GM12878 (cell line): Measurements from ENCODE around the gene MRPL16. TPM values are rescaled to one million over a fixed set of nuclear protein-coding genes. Genes with fewer than 3 reads are reported as not detected.

Experiments
- ATF2 ChIP-seq: IDR thresholded peaks from 2 replicates; pipeline ENCODE4 v1.6.1; 2012; ENCODE audit warnings: low read length, inconsistent platforms
- BMI1 ChIP-seq: fragments of 450-650 bp; IDR thresholded peaks from 2 replicates; pipeline ENCODE4 v1.6.1; 2016; ENCODE audit warnings: mild to moderate bottlenecking, moderate library complexity, borderline replicate concordance
- CEBPB ChIP-seq, 2 experiments: fragments of 150-350 bp in 1 of 2; IDR thresholded peaks; 2 replicates each; pipeline ENCODE4 v1.6.1; 2012 to 2014; ENCODE audit warnings: low read depth in 2 of 2, low read length in 2 of 2, borderline replicate concordance in 1 of 2, inconsistent platforms in 1 of 2
- FOS ChIP-seq: IDR thresholded peaks from 3 replicates; pipeline ENCODE4 v1.6.1; 2011; ENCODE audit warnings: borderline replicate concordance; ENCODE audit not compliant: insufficient read length; ENCODE audit errors: extremely low read depth
- FOXM1 ChIP-seq: IDR thresholded peaks from 2 replicates; pipeline ENCODE4 v1.6.1; 2012; ENCODE audit warnings: low read depth, mild to moderate bottlenecking, inconsistent platforms, low read length, moderate library complexity
- HDGF ChIP-seq: fragments of 450-650 bp; IDR thresholded peaks from 2 replicates; pipeline ENCODE4 v1.6.1; 2016; ENCODE audit warnings: antibody characterized with exemption
- JUNB ChIP-seq: IDR thresholded peaks from 2 replicates; pipeline ENCODE4 v1.6.1; 2016; ENCODE audit warnings: antibody characterized with exemption, mild to moderate bottlenecking
- KDM1A ChIP-seq: fragments of 200-600 bp; sonication (generic); IDR thresholded peaks from 2 replicates; pipeline ENCODE4 v1.6.1; 2016; ENCODE audit warnings: borderline replicate concordance
- LARP7 ChIP-seq: fragments of 450-650 bp; IDR thresholded peaks from 2 replicates; pipeline ENCODE4 v1.6.1; 2017; ENCODE audit warnings: mild to moderate bottlenecking
- MTA2 ChIP-seq: fragments of 450-650 bp; IDR thresholded peaks from 2 replicates; pipeline ENCODE4 v1.6.1; 2016; ENCODE audit warnings: low read depth, mild to moderate bottlenecking, moderate library complexity
- MTA3 ChIP-seq: IDR thresholded peaks from 2 replicates; pipeline ENCODE4 v1.6.1; 2012; ENCODE audit warnings: low read length, inconsistent platforms, borderline replicate concordance
- MYC ChIP-seq: IDR thresholded peaks from 2 replicates; pipeline ENCODE4 v1.6.1; 2011; ENCODE audit warnings: mild to moderate bottlenecking, low read length, moderate library complexity, inconsistent platforms; ENCODE audit not compliant: insufficient read depth, insufficient replicate concordance, insufficient read length, severe bottlenecking
- NFYA ChIP-seq: IDR thresholded peaks from 2 replicates; pipeline ENCODE4 v1.6.1; 2011; ENCODE audit warnings: low read depth, mild to moderate bottlenecking, low read length, improper control_type of control experiment, borderline replicate concordance
- NR2F1 ChIP-seq: fragments of 450-650 bp; conservative IDR thresholded peaks from 2 replicates; pipeline ENCODE4 v1.6.1; 2017; ENCODE audit warnings: mild to moderate bottlenecking
- POLR2A ChIP-seq: IDR thresholded peaks from 2 replicates; pipeline ENCODE4 v1.6.1; 2011; ENCODE audit warnings: low read depth, mild to moderate bottlenecking, low read length
- POU2F2 ChIP-seq: IDR thresholded peaks from 3 replicates; pipeline ENCODE4 v1.6.1; 2011; ENCODE audit warnings: low read depth, mild to moderate bottlenecking, low read length, borderline replicate concordance
- RAD51 ChIP-seq: fragments of 450-650 bp; IDR thresholded peaks from 2 replicates; pipeline ENCODE4 v1.6.1; 2016; ENCODE audit warnings: moderate library complexity, mild to moderate bottlenecking, inconsistent platforms
- RB1 ChIP-seq: fragments of 450-650 bp; formaldehyde crosslinking; IDR thresholded peaks from 2 replicates; pipeline ENCODE4 v1.6.1; 2017; ENCODE audit warnings: mild to moderate bottlenecking, borderline replicate concordance
- SIX5 ChIP-seq: IDR thresholded peaks from 2 replicates; pipeline ENCODE4 v1.6.1; 2011; ENCODE audit warnings: mild to moderate bottlenecking, low read depth, low read length, moderate library complexity; ENCODE audit not compliant: severe bottlenecking
- SMC3 ChIP-seq: IDR thresholded peaks from 2 replicates; pipeline ENCODE4 v1.6.1; 2011; ENCODE audit warnings: low read length, improper control_type of control experiment, borderline replicate concordance
- SREBF1 ChIP-seq: IDR thresholded peaks from 2 replicates; pipeline ENCODE4 v1.6.1; 2012; ENCODE audit warnings: mild to moderate bottlenecking, low read length
- STAT3 ChIP-seq: IDR thresholded peaks from 2 replicates; pipeline ENCODE4 v1.6.1; 2011; ENCODE audit warnings: low read depth, low read length, improper control_type of control experiment
- SUZ12 ChIP-seq: fragments of 200-600 bp; sonication (generic); IDR thresholded peaks from one replicate; pipeline ENCODE4 v1.6.1; 2018; ENCODE audit warnings: antibody characterized with exemption, mild to moderate bottlenecking; ENCODE audit not compliant: unreplicated experiment
- YBX1 ChIP-seq: fragments of 450-650 bp; IDR thresholded peaks from 2 replicates; pipeline ENCODE4 v1.6.1; 2016; ENCODE audit warnings: antibody characterized with exemption
- ZBTB11 ChIP-seq: fragments of 450-650 bp; formaldehyde crosslinking; IDR thresholded peaks from 2 replicates; pipeline ENCODE4 v1.5.0; 2022; ENCODE audit warnings: mild to moderate bottlenecking, missing genetic modification characterization
- ZNF622 ChIP-seq: fragments of 450-650 bp; IDR thresholded peaks from 2 replicates; pipeline ENCODE4 v1.6.1; 2017; ENCODE audit warnings: mild to moderate bottlenecking, inconsistent platforms
- polyA plus RNA-seq, 11 experiments: library from polyadenylated mRNA; depleted of rRNA in 4 of 11; unstranded in 6 of 11; stranded (reverse) in 5 of 11; fragments of >200 nt; fragmentation: Nextera tagmentation in 4 of 11; fragmentation: Illumina TruSeq in 1 of 11; extraction: Ambion mirVana in 4 of 11; extraction: Trizol in 1 of 11; gene quantifications; 1 replicate in 1 of 11; 2 replicates in 10 of 11; pipeline versions ENCODE4 v1.2.1 to v1.2.3, GENCODE V29; 2011 to 2016; ENCODE audit warnings: inconsistent platforms in 2 of 11, missing spikeins in 2 of 11, low read depth in 1 of 11
- total RNA-seq, 4 experiments: library from RNA; depleted of rRNA in 3 of 4; stranded (reverse); fragments of >200 nt in 3 of 4; fragmentation: Illumina TruSeq in 1 of 4; extraction: Trizol in 1 of 4; gene quantifications; 2 replicates each; pipeline versions ENCODE4 v1.2.1 to v1.2.3, GENCODE V29; 2013 to 2021
- TF ChIP-seq, protein P1 (sequence below): fragments of 450-650 bp; IDR thresholded peaks from 2 replicates; pipeline ENCODE4 v1.6.1; 2017; ENCODE audit warnings: mild to moderate bottlenecking

The MRPL16 gene
- total and polyA plus RNA-seq, 10 of the 15 experiments (the other 5 are each of a cell fraction or from before 2014, with no cell fraction given): 38.2 to 167 (median 106) TPM

DNA sequence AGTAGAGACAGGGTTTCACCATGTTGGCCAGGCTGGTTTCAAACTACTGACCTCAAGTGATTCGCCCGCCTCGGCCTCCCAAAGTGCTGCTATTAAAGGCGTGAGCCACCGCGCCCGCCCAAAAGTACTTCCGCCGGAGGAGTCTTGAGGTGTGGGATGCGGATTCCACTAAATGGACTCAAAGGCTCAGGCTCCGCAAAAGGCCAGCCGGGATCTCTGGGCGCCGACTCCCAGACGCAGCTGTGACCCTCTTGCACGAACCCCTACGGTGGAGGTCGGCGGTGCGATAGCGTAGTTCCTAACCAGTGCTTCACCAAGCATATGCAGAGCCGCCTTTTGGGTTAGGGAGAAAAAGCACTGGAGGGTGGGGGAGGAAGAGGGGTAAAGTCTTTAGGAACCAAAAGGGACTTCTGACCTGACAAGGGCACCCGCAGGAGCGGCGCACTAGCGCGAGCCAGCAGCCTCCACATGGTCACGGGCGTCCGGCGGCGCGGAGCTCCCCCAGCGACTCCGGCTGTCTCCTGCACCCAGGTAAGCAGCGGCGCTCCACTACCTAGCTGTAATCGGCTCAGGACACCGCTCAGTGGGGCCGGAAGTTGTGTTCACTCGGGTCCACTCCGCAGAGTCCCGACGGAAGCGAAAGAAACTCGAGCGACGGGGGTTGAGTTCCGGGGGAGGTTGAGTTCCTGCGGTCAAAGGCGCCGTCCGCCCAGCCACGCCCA lies at the start of gene MRPL16 (continued):
- no peak for TF ChIP-seq NFYA
- no peak for TF ChIP-seq BMI1
- TF ChIP-seq POU2F2: peak; percentile 89; the same call in 2 of the 3 replicates
- peak; percentile 74 for TF ChIP-seq SIX5
- peak; percentile 57 for TF ChIP-seq NR2F1
- TF ChIP-seq POLR2A: peak; percentile 95
- no peak for TF ChIP-seq CEBPB (IDR thresholded peaks at IDR 0.05; ENCODE audit: borderline replicate concordance in 1 of 2, low read depth in 2 of 2, low read length in 2 of 2)
- TF ChIP-seq, protein P1, sequence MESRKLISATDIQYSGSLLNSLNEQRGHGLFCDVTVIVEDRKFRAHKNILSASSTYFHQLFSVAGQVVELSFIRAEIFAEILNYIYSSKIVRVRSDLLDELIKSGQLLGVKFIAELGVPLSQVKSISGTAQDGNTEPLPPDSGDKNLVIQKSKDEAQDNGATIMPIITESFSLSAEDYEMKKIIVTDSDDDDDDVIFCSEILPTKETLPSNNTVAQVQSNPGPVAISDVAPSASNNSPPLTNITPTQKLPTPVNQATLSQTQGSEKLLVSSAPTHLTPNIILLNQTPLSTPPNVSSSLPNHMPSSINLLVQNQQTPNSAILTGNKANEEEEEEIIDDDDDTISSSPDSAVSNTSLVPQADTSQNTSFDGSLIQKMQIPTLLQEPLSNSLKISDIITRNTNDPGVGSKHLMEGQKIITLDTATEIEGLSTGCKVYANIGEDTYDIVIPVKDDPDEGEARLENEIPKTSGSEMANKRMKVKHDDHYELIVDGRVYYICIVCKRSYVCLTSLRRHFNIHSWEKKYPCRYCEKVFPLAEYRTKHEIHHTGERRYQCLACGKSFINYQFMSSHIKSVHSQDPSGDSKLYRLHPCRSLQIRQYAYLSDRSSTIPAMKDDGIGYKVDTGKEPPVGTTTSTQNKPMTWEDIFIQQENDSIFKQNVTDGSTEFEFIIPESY: no peak
- no peak for TF ChIP-seq KDM1A
- TF ChIP-seq YBX1: no peak
- TF ChIP-seq ATF2: peak; percentile 36; the same call in 1 of the 2 replicates
- TF ChIP-seq SMC3: no peak
- no peak for TF ChIP-seq MTA3
- TF ChIP-seq MYC: no peak
- TF ChIP-seq RB1: peak; percentile 91
- no peak for TF ChIP-seq FOS
- TF ChIP-seq LARP7: peak; percentile 83; the same call in 1 of the 2 replicates
- TF ChIP-seq FOXM1: peak; percentile 51; the same call in 1 of the 2 replicates
- no peak for TF ChIP-seq HDGF
- TF ChIP-seq ZNF622: no peak
- no peak for TF ChIP-seq JUNB
- TF ChIP-seq ZBTB11 (CRISPR knock-in tag): peak; percentile 96
- no peak for TF ChIP-seq STAT3
- no peak for TF ChIP-seq RAD51
- TF ChIP-seq SUZ12: no peak
- TF ChIP-seq MTA2: peak; percentile 57
- peak; percentile 11; the same call in 1 of the 2 replicates for TF ChIP-seq SREBF1
